Heart left ventricle (tissue), 13 donors: Measurements from ENCODE around the gene PIK3R2.

Source experiments
- CTCF ChIP-seq, 12 donors: fragments of 200-600 bp; sonication (generic) in 4 of 12; IDR thresholded peaks; one replicate each; pipeline versions ENCODE4 v1.5.0 to v1.8.0; 2018 to 2022; ENCODE audit warnings: antibody characterized with exemption in 12 of 12, mild to moderate bottlenecking in 5 of 12
- POLR2A ChIP-seq, 2 donors: fragments of 450-650 bp; IDR thresholded peaks; one replicate each; pipeline ENCODE4 v1.6.1; 2017; ENCODE audit warnings: antibody characterized with exemption in 2 of 2, mild to moderate bottlenecking in 2 of 2, moderate library complexity in 2 of 2
- donor health status: ischemic (EF 13 %, LVEDD 7.1; RV severe dilation, severe dysfunction).
- donor health status: DM: no; HTN: yes; CAD: no.
- donor health status: DM: no; HTN: no; CAD: no.
- donor health status: ischemic (EF 25% LVEDD 6.9; RV normal size, moderate dysfunction).
- donor health status: ischemic (EF 25% LVEDD 5.7; RV mildly dilated, moderate dysfunction).
- donor health status: ischemic (EF 35%, LVEDD 5.7; RV mildly dilated, moderate dysfunction).
- donor health status: nonischemic (EF 11% LVEDD 7.7; RV severe dilation, severe dysfunction).
- donor health status: DM: yes; HTN: yes; CAD: no.
- donor health status: PGD.
- donor health status: ischemic (EF 29% LVEDD 5.4; RV normal size, mild dysfunction).
- donor health status: nonischemic (EF 23%, LVEDD 6.1; RV moderate dilation, normal function).

- TF ChIP-seq CTCF (IDR thresholded peaks at IDR 0.05) (no peak), POLR2A (IDR thresholded peaks at IDR 0.05) (peak; percentile 57 to 60)
Measured at GRCh38 chr19:18205200-18205892, 52.4 kb downstream of the PIK3R2 start.
